GM19324 (cell line): ENCODE measurements around the gene DPP4.
"Not testable (repeated sequence)": the region's sequence is repeated elsewhere in the genome, so short reads cannot be mapped to it uniquely, and the experiment has no call there.

Experiments
- ATAC-seq: cut with Tn5 transposase; IDR thresholded peaks from one replicate; pipeline ENCODE4 v1.9.1; 2021; ENCODE audit warnings: mild to moderate bottlenecking, moderate library complexity; ENCODE audit not compliant: unreplicated experiment, low FRiP score

Gene DPP4

DNA sequence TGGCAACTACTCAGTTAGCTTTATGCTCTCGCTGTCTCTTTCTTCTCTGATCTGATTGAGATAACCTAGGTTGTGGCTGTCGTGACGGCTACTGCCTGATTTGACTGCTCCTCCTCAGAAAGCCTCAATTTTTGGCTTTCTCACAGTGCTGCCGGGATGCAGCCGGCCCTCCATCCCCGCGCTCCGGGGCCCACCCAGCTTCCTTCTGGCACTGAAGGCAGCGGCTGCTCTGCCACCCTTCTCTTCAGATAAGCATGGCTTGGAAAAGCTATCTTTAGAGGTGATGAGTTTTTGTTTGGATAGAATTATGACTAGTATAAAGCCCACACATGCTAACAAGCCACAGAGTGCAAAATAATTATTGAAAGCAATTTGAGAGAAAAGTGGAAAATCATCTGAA lies 102.5 kb downstream of the DPP4 start:
- no peak for ATAC-seq

DNA sequence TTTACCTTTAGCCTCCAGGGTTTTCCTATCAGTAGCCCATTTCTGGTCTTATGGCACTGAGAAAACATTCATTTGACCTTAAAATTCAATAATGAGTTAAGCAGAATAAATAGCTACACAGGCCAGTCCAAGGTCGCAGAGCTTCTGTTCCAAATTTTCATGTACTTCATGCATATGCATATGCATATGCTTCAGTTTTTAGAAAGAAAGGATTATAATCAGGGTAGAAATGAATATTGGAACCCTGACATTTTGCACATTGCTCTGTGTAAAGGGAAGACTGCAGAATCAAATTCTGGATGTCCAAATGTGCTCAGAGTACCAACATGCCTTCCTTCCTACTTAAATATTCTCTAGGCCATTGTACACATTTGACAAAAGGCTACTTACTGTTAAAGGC lies 104.9 kb downstream of the DPP4 start:
- ATAC-seq, result no peak

DNA sequence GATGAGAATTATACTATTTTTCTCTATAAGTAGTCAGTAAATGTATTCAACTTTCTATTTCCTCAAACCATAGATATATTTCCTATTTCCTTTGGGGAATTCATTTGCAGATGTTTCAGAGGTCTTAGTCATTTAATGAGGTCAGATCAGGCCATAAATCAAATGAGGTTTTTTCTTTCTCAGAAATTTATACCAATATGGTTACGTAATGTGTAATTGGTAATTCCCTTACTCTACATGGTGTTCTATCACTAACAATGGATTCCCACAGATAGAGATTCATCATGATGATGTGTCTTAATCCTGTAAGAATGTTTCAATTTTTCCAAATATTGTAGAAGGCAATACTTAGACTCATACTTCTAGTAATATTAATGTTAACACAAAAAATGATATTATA lies 108.0 kb downstream of the DPP4 start:
- ATAC-seq, result no peak

DNA sequence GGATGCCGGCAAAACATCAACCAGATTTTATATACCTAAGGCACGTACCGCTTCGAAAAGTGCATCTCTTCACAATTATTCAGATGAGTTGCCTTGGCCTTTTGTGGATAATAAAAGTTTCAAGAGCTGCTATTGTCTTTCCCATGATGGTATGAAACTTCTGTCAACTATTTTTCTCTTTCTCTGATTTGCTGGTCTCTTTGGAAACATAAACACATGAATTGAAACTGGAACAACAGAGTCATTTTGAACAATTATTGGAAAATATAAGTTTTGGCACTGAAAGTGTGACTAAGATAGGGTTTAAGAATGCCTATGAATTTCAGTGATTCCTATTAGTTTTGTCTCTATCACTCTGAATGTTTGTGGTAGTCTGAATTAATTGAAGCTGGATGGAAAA lies 109.9 kb downstream of the DPP4 start:
- no peak for ATAC-seq

DNA sequence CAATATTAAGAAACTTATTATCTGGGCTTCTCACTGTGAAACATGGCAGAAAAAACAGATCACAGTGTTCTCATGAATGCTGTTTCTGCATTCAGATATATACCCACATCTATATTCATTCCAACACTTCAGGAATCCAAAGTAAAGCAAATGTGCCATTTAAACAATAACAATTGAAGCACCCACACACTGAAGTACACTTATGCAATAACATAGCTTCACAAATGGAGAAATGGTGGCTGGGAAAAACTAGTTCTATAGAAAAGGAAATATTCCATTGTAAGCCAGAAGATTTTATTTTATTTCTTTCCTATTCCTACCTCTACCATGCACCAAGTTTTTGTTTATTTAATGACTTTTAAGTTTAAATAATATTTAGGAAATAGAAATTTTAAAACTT lies 111.9 kb downstream of the DPP4 start:
- no peak for ATAC-seq

DNA sequence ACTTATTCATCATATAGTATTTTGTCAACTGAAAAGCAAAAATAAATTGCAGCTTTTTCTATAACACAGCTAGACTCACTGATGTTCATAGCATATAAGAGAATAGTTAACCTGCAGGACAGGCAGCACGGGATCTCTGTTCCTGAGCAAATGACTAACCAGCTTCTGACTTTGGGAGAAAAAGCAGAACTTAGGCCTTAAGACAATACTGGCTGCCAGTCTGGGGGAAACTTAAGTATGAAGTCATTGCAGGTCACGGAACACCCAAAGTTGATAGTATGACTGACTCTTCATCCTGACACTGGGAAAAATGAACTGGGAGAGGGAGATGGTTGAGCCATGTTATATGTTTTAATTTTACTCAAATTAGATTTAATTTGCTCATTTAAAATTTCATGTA lies 113.0 kb downstream of the DPP4 start:
- ATAC-seq, result no peak

DNA sequence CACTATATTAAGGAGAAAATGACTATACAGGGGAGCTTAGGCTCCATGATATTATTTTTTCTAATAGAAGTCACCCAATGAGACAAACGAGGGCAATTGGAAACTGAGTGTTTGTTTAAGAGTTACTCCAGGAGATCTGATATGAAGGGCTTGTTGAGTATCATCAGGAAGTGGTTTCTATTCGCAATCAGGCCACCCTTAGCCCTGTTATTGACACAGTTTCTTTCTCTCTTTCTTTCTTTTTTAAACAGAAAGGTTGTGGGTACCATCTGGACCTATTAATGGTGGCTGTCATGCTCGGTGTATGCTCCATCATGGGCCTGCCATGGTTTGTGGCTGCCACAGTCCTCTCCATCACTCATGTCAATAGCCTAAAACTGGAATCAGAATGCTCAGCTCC lies 117.3 kb downstream of the DPP4 start:
- no peak for ATAC-seq

DNA sequence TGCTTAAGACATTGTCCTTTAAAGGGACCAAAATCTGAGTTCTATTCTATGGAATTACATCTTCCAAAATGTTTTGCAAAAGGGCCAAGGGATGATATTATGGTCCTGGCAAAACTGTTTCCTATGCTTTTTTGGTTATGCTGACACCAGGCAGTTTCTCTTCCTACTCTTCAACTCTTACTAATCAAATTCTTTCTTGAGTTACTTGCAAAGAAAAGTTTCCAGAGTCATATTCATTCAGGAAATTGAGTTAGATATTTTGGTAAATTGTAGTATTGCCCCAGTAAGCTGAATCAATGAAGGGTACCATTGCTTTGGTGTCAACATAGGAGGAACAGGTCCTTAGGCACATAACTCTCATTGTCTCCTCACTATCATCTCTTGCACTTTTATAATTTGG lies 118.8 kb downstream of the DPP4 start:
- ATAC-seq, result no peak

DNA sequence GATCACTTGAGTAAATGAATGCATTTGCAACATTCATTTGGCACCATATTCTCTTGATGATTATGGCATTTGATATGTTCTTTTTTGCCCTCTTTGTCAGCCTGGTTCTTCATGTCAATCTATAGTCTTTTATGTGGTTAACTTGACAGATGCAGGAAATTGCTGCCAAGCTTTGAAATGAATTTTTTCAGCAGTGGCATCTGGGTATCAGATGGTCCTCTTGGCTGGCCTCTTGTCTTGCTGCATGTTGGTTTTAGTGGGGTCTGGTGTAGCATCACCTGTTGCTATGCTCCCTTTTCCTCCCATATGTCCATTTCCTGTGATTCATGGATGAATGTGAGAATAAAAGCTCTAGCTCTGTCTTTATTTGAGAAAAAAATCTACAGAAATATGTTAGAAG lies 119.9 kb downstream of the DPP4 start:
- no peak for ATAC-seq

DNA sequence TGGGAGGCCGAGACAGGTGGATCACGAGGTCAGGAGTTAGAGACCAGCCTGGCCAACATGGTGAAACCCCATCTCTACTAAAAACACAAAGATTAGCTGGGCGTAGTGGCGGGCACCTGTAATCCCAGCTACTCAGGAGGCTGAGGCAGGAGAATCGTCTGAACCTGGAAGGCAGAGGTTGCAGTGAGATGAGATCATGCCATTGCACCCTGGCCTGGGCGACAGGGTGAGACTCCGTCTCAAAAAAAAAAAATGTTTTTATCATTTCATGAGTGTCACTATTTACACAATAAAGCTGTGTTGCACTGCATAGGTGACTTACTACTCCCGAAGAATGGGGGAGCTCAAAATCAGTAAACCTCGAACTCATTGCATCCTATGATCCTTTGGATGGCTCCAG lies 120.6 kb downstream of the DPP4 start:
- ATAC-seq, result not testable (repeated sequence)

DNA sequence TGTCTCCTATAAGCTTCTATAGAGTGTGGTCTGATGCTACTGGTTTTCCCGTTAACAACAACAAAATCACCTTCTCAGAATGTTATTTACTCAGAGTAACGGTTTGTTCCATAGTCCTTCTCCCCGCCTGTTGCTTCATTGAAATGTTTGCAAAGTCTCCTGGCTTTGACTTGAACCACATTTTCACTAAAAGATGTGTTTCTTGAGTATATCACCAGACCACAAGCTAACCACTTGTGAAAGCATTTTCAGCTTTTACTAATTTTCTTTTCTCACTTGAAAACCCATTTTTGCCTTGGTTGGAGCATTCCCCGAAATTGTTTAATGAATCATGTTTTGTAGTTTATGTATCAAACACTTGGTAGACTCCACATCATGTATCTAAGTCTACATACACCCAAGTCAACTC lies 121.2 kb downstream of the DPP4 start:
- no peak for ATAC-seq

DNA sequence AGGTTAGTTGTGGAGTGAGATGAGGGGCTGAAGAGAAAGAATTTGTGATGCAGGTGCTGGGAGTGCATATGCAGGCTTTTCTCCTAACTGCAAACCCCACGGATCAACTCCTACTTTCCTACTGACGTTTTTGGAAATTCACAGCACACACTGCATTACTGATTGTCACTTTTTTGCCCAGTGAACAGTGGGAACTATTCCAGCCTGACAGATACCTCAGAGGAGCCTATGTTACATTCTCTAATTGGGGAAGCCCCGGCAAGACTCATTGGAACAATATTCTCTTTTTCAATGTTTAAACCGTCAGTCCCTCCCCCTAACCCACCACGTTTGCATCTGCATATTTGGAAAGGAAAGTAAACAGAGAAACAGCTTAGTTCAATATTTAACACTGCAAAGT lies 126.2 kb downstream of the DPP4 start:
- ATAC-seq, result no peak

DNA sequence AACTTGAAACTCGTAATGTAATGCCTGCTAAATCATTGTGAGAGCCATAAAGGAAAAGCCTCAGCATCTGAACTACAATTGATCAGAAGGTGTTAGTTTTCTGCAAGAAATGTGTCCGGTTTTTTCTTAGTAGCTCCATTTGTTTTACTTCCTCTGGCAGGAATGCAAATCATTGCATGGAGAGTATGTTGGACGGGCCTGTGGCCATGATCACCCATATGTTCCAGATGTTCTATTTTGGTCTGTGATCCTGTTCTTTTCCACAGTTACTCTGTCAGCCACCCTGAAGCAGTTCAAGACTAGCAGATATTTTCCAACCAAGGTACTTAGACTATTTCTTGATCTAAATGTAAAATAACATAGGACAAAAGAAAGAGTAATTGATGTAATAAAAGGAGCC lies 126.6 kb downstream of the DPP4 start:
- ATAC-seq, result no peak

DNA sequence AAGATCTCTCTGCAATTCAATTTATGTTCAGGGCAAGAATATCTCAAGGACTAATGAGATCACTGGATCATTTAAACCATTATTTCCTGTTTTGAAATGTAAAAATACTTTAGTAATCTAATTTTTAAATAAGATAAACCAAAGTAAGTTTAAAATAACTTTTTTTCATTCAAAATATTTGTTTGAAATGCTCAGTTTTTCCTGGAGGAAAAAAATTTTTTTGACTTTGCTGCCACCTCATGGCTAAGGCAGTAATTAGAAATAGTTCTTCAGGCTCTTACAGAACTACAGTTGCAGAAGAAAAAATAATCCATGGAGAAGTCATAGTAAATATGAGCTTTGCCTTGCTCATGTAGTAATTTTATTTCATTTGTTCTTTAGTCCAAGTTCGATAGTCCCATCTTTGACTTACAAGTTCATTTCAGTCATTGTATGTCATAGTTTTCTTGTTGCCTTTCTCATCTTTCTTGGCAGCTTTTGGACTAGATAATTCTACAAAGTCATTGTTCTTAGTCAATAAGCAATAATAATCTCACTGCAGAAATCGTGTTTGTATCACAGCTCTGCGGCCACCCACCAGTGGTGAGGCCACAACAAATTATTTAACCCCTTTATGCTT lies 127.4 kb downstream of the DPP4 start:
- no peak for ATAC-seq

DNA sequence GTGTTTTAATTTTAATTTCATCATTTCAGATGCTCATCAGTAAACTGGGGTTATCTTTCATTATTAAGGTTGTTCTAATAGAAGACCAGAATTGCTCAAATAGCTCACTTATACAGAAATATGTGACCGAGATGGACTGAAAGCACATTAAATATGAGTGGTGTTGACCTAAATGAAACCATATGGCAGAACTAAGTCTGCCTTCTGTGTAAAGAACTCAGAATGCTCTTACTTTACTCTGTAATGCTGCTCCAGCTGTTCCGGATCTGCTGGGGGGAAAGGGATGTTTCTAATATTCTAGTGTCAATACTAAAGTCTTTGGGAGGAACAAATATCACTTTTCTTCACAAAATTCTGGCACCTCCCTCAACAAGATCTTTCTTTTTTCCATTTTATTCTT lies 131.0 kb downstream of the DPP4 start:
- ATAC-seq, result no peak
